ENCODE data around the gene CEP250.

DNA sequence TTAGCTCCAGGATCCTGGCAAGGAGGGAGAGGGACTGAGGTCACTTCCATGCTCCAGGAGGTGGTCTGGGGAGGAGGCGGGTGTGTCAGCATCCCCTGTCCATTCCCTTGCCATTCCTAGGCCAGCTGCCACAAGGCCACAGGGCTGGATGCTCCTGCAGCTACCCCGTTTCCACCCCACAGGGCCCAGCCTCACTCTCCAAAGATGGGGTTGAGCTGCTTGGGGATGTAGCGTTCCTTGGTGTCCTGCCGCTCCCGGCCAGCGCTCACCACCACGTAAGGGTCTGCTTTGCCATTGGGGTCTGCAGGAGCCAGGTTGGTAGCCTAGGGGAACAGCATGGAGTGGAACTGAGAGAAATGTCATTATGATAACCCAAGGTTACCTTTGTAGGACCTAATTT lies 109.5 kb downstream of the CEP250 start:
- TF ChIP-seq CTCF (IDR thresholded peaks at IDR 0.05): no peak
- TF ChIP-seq POLR2A (IDR thresholded peaks at IDR 0.05): no peak

Data from Peyer's patch (tissue), 4 donors.